ENCODE results near the gene FKBP10. TPM values are rescaled to one million over a fixed set of nuclear protein-coding genes. Genes with fewer than 3 reads are reported as not detected.

The FKBP10 gene
- 54.3 and 249 TPM in 2 replicates for total RNA-seq (ENCODE audit: low replicate concordance)
- long read RNA-seq, partial matches to known transcripts, result 1 of 1 reads
- long read RNA-seq, other reads (novel, unspliced or antisense), result 0 of 1 reads

- peaks cover 18% of the 10 kb centered on the region for H3K4me1 Mint-ChIP-seq (ENCODE audit: unreplicated experiment)
- peaks cover 3% of the 10 kb centered on the region for H3K36me3 Mint-ChIP-seq
- no peaks in the 10 kb centered on the region for H3K9me3 Mint-ChIP-seq
- peak; percentile 90 for DNase-seq (ENCODE audit: extremely low spot score, unreplicated experiment)
- H3K4me3 Mint-ChIP-seq, result peak within 1 kb of the TSS; percentile 99
- H3K27ac Mint-ChIP-seq, result peak within 1 kb of the TSS; percentile 94
- TF ChIP-seq CTCF (conservative IDR thresholded peaks at IDR 0.05), result no peak
- H3K27me3 Mint-ChIP-seq, result no peaks in the 10 kb centered on the region
Observed at GRCh38 chr17:41812381-41813151, at the start of gene FKBP10. Gene FKBP10 (plus strand): TSS chr17:41813004. CDS start chr17:41813035, 31 bp downstream.

GRCh38 chr17:41763327-41763726 lies 49.5 kb upstream of the FKBP10 start:
- Mint-ChIP-seq H3K4me3 (no peak overlapping the region), H3K36me3 (peaks cover 39% of the 10 kb centered on the region), H3K27ac (no peak overlapping the region), H3K4me1 (ENCODE audit: unreplicated experiment) (no peaks in the 10 kb centered on the region), H3K9me3 (no peaks in the 10 kb centered on the region), H3K27me3 (no peaks in the 10 kb centered on the region)
- DNase-seq (ENCODE audit: extremely low spot score, unreplicated experiment), result no peak
- TF ChIP-seq CTCF (conservative IDR thresholded peaks at IDR 0.05), result no peak

- TF ChIP-seq CTCF (conservative IDR thresholded peaks at IDR 0.05), result no peak
- H3K4me1 Mint-ChIP-seq (ENCODE audit: unreplicated experiment), result no peaks in the 10 kb centered on the region
- no peak overlapping the region for H3K27ac Mint-ChIP-seq
- peaks cover 38% of the 10 kb centered on the region for H3K36me3 Mint-ChIP-seq
- no peaks in the 10 kb centered on the region for H3K9me3 Mint-ChIP-seq
- H3K4me3 Mint-ChIP-seq, result no peak overlapping the region
- no peaks in the 10 kb centered on the region for H3K27me3 Mint-ChIP-seq
- DNase-seq (ENCODE audit: extremely low spot score, unreplicated experiment), result no peak
Observed at GRCh38 chr17:41766135-41766534, 46.7 kb upstream of the FKBP10 start.

- TF ChIP-seq CTCF (conservative IDR thresholded peaks at IDR 0.05), result no peak
- Mint-ChIP-seq H3K4me3 (no peak overlapping the region), H3K27me3 (no peaks in the 10 kb centered on the region), H3K9me3 (no peaks in the 10 kb centered on the region), H3K36me3 (peaks cover 31% of the 10 kb centered on the region), H3K27ac (peak overlapping the region; percentile 70), H3K4me1 (ENCODE audit: unreplicated experiment) (no peaks in the 10 kb centered on the region)
- no peak for DNase-seq (ENCODE audit: extremely low spot score, unreplicated experiment)
Observed at GRCh38 chr17:41767324-41768042, 45.3 kb upstream of the FKBP10 start.

- Mint-ChIP-seq H3K27me3 (no peaks in the 10 kb centered on the region), H3K9me3 (no peaks in the 10 kb centered on the region), H3K27ac (peak overlapping the region; percentile 46), H3K36me3 (peaks cover 23% of the 10 kb centered on the region), H3K4me1 (ENCODE audit: unreplicated experiment) (peaks cover 8% of the 10 kb centered on the region), H3K4me3 (no peak overlapping the region)
- TF ChIP-seq CTCF (conservative IDR thresholded peaks at IDR 0.05), result no peak
- no peak for DNase-seq (ENCODE audit: extremely low spot score, unreplicated experiment)
Observed at GRCh38 chr17:41768682-41769288, 44.0 kb upstream of the FKBP10 start.
